Upper lobe of left lung (tissue), 4 donors: ENCODE measurements around the gene DGKI.

Experiments used
- POLR2A ChIP-seq, 4 donors: fragments of 450-650 bp; IDR thresholded peaks; one replicate each; pipeline ENCODE4 v1.5.1; 2016 to 2017; ENCODE audit warnings: antibody characterized with exemption in 4 of 4, mild to moderate bottlenecking in 2 of 4
- TF ChIP-seq, protein P1 (sequence below), 6 experiments: fragments of 450-650 bp in 4 of 6; fragments of 200-600 bp in 2 of 6; sonication (generic) in 2 of 6; IDR thresholded peaks; one replicate each; pipeline ENCODE4 v1.5.1; 2016 to 2019; ENCODE audit warnings: antibody characterized with exemption in 6 of 6

DNA sequence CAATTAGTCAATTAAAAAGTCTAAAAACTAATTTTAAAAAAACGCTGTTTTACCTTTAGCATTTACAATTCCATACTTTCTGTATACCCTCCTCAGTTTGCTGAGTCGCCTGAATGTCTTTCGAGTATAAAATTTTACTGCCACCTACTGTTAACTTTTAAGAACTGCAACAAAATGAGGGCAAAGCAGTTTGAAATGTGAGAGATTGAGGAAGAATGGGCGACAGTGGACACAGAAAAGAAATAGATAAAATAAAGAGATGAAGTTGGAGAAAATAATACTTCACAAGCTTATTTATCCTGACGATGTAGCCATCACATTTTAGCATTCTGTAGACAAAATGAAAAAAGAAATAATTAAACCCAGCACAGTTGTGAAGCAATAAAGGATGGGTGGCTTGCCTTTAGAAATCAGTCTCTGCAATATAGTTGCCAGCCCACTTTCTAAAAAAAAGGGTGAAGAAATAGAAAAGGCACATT lies 392.5 kb downstream of the DGKI start:
- TF ChIP-seq, protein P1, sequence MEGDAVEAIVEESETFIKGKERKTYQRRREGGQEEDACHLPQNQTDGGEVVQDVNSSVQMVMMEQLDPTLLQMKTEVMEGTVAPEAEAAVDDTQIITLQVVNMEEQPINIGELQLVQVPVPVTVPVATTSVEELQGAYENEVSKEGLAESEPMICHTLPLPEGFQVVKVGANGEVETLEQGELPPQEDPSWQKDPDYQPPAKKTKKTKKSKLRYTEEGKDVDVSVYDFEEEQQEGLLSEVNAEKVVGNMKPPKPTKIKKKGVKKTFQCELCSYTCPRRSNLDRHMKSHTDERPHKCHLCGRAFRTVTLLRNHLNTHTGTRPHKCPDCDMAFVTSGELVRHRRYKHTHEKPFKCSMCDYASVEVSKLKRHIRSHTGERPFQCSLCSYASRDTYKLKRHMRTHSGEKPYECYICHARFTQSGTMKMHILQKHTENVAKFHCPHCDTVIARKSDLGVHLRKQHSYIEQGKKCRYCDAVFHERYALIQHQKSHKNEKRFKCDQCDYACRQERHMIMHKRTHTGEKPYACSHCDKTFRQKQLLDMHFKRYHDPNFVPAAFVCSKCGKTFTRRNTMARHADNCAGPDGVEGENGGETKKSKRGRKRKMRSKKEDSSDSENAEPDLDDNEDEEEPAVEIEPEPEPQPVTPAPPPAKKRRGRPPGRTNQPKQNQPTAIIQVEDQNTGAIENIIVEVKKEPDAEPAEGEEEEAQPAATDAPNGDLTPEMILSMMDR (IDR thresholded peaks at IDR 0.05) = peak; percentile 32 to 66 (median 58)
- TF ChIP-seq POLR2A (IDR thresholded peaks at IDR 0.05) = no peak
